ENCODE measurements around the gene FOXK2. TPM values are rescaled to one million over a fixed set of nuclear protein-coding genes. Genes with fewer than 3 reads are reported as not detected.

FOXK2 gene
- total RNA-seq, 1 donor from 2014 or later: 95.7 TPM

- H3K9me3 Mint-ChIP-seq (ENCODE audit: unreplicated experiment): peaks cover 14% of the 10 kb centered on the region
- H3K36me3 Mint-ChIP-seq (ENCODE audit: unreplicated experiment): no peaks in the 10 kb centered on the region
- H3K4me1 Mint-ChIP-seq (ENCODE audit: low read depth, unreplicated experiment): peaks cover 9% of the 10 kb centered on the region
- no peak overlapping the region for H3K27ac Mint-ChIP-seq (ENCODE audit: unreplicated experiment)
- no peak for DNase-seq
- no peak for TF ChIP-seq CTCF (IDR thresholded peaks at IDR 0.05; ENCODE audit: partially characterized antibody, unreplicated experiment)
- H3K4me3 Mint-ChIP-seq (ENCODE audit: unreplicated experiment): no peak overlapping the region
- peaks cover 21% of the 10 kb centered on the region for H3K27me3 Mint-ChIP-seq (ENCODE audit: unreplicated experiment)
Measured at GRCh38 chr17:82490512-82491195, 28.9 kb upstream of the FOXK2 start.

GRCh38 chr17:82491196-82491530 is 28.4 kb upstream of the FOXK2 start:
- Mint-ChIP-seq H3K9me3 (ENCODE audit: unreplicated experiment) (peaks cover 14% of the 10 kb centered on the region), H3K27me3 (ENCODE audit: unreplicated experiment) (peaks cover 20% of the 10 kb centered on the region), H3K27ac (ENCODE audit: unreplicated experiment) (no peak overlapping the region), H3K36me3 (ENCODE audit: unreplicated experiment) (no peaks in the 10 kb centered on the region), H3K4me1 (ENCODE audit: low read depth, unreplicated experiment) (peaks cover 9% of the 10 kb centered on the region), H3K4me3 (ENCODE audit: unreplicated experiment) (no peak overlapping the region)
- no peak for DNase-seq
- TF ChIP-seq CTCF (IDR thresholded peaks at IDR 0.05; ENCODE audit: partially characterized antibody, unreplicated experiment): no peak

- DNase-seq: no peak
- Mint-ChIP-seq H3K4me3 (ENCODE audit: unreplicated experiment) (no peak overlapping the region), H3K27me3 (ENCODE audit: unreplicated experiment) (peaks cover 19% of the 10 kb centered on the region), H3K9me3 (ENCODE audit: unreplicated experiment) (peaks cover 14% of the 10 kb centered on the region), H3K36me3 (ENCODE audit: unreplicated experiment) (no peaks in the 10 kb centered on the region), H3K4me1 (ENCODE audit: low read depth, unreplicated experiment) (peaks cover 9% of the 10 kb centered on the region), H3K27ac (ENCODE audit: unreplicated experiment) (no peak overlapping the region)
- TF ChIP-seq CTCF (IDR thresholded peaks at IDR 0.05; ENCODE audit: partially characterized antibody, unreplicated experiment): no peak
Measured at GRCh38 chr17:82491533-82491932, 28.0 kb upstream of the FOXK2 start.

- Mint-ChIP-seq H3K4me1 (ENCODE audit: low read depth, unreplicated experiment) (peaks cover 9% of the 10 kb centered on the region), H3K27me3 (ENCODE audit: unreplicated experiment) (peaks cover 19% of the 10 kb centered on the region), H3K36me3 (ENCODE audit: unreplicated experiment) (no peaks in the 10 kb centered on the region), H3K9me3 (ENCODE audit: unreplicated experiment) (peaks cover 14% of the 10 kb centered on the region), H3K27ac (ENCODE audit: unreplicated experiment) (no peak overlapping the region), H3K4me3 (ENCODE audit: unreplicated experiment) (no peak overlapping the region)
- no peak for DNase-seq
- TF ChIP-seq CTCF (IDR thresholded peaks at IDR 0.05; ENCODE audit: partially characterized antibody, unreplicated experiment): no peak
Measured at GRCh38 chr17:82492643-82493225, 26.8 kb upstream of the FOXK2 start.

GRCh38 chr17:82493226-82493781 is 26.2 kb upstream of the FOXK2 start:
- TF ChIP-seq CTCF (IDR thresholded peaks at IDR 0.05; ENCODE audit: partially characterized antibody, unreplicated experiment): no peak

More at GRCh38 chr17:82493226-82493781, 26.2 kb upstream of the FOXK2 start:
- Mint-ChIP-seq H3K36me3 (ENCODE audit: unreplicated experiment) (no peaks in the 10 kb centered on the region), H3K9me3 (ENCODE audit: unreplicated experiment) (peaks cover 15% of the 10 kb centered on the region), H3K27me3 (ENCODE audit: unreplicated experiment) (peaks cover 22% of the 10 kb centered on the region), H3K4me3 (ENCODE audit: unreplicated experiment) (no peak overlapping the region), H3K27ac (ENCODE audit: unreplicated experiment) (peak overlapping the region; percentile 17), H3K4me1 (ENCODE audit: low read depth, unreplicated experiment) (peaks cover 9% of the 10 kb centered on the region)
- DNase-seq: no peak
